Activated CD4-positive, alpha-beta T cell treated with anti-CD3 and anti-CD28 coated beads for 36 hours (primary cell): ENCODE measurements around the gene NUDT22. TPM values are rescaled to one million over a fixed set of nuclear protein-coding genes. Genes with fewer than 3 reads are reported as not detected.
A peak's percentile ranks its signal among the peaks of the same experiment; 100 is the strongest.

Source experiments
- ATAC-seq: fragments of 200-7000 bp; cut with Tn5 transposase; one replicate; pipeline ENCODE4 v1.10.0; 2021; ENCODE audit warnings: mild to moderate bottlenecking, moderate library complexity
- CTCF ChIA-PET: fragments of 350-600 bp; sonication (Branson Sonifier 250); formaldehyde crosslinking; loops from one replicate; lab custom pipeline; 2021; ENCODE audit warnings: antibody characterized with exemption; lab: Charles Lee
- POLR2A ChIA-PET: fragments of 350-600 bp; sonication (Branson Sonifier 250); formaldehyde crosslinking; loops from one replicate; lab custom pipeline; 2021; ENCODE audit warnings: antibody characterized with exemption, inconsistent platforms; lab: Charles Lee
- DNase-seq: peaks from one replicate; pipeline ENCODE4 v3.0.0-alpha.2; 2020
- H3K27ac Mint-ChIP-seq: one replicate; pipeline ENCODE4 v1.8.0; 2021; ENCODE audit warnings: mixed read lengths
- H3K27me3 Mint-ChIP-seq: one replicate; pipeline ENCODE4 v1.8.0; 2021; ENCODE audit warnings: mixed read lengths
- H3K36me3 Mint-ChIP-seq: one replicate; pipeline ENCODE4 v1.8.0; 2021; ENCODE audit warnings: low read depth, mixed read lengths
- H3K4me1 Mint-ChIP-seq: one replicate; pipeline ENCODE4 v1.8.0; 2021; ENCODE audit warnings: mixed read lengths
- H3K4me3 Mint-ChIP-seq: one replicate; pipeline ENCODE4 v1.8.0; 2021; ENCODE audit warnings: mild to moderate bottlenecking, moderate library complexity, mixed read lengths
- H3K9me3 Mint-ChIP-seq: one replicate; pipeline ENCODE4 v1.8.0; 2021; ENCODE audit warnings: low read depth, mixed read lengths
- intact Hi-C, 2 experiments: fragments of 100-400 bp; cut with DNase I in 1 of 2; cut with micrococcal nuclease in 1 of 2; formaldehyde crosslinking; loops; one replicate each; pipeline versions ENCODE4 v1.14.2 to v1.15.1; 2022 to 2024; cut with DNase I, micrococcal nuclease
- total RNA-seq, 2 experiments: library from RNA; stranded (reverse); gene quantifications; one replicate each; pipeline ENCODE4 v1.2.3, GENCODE V29; 2021

The NUDT22 gene
- total RNA-seq, 2 experiments from 2014 or later = 61.8 to 74.1 TPM

- DNase-seq = no peak
- H3K4me3 Mint-ChIP-seq = no peak overlapping the region
- CTCF ChIA-PET = interaction anchor here (0.6 to 2.9 kb wide), 5 partner anchors 10 to 84 kb away, joined by 3 to 12 read pairs (median 3); no protein-coding TSS in a partner anchor
- H3K27me3 Mint-ChIP-seq = no peaks in the 10 kb centered on the region
- no peak overlapping the region for H3K27ac Mint-ChIP-seq
- peaks cover 10% of the 10 kb centered on the region for H3K4me1 Mint-ChIP-seq
- H3K9me3 Mint-ChIP-seq = no peaks in the 10 kb centered on the region
- POLR2A ChIA-PET = interaction anchor here (0.6 to 1.1 kb wide), 2 partner anchors 9 to 1286 kb away, joined by 3 to 4 read pairs; no protein-coding TSS in a partner anchor
- H3K36me3 Mint-ChIP-seq = peaks cover 48% of the 10 kb centered on the region
- intact Hi-C loops = no loop called here
- no peak for ATAC-seq
Observed at GRCh38 chr11:64216879-64217278, 9.2 kb upstream of the NUDT22 start.

GRCh38 chr11:64218628-64219353 is 7.3 kb upstream of the NUDT22 start:
- Mint-ChIP-seq H3K9me3 (no peaks in the 10 kb centered on the region), H3K27ac (no peak overlapping the region), H3K4me3 (no peak overlapping the region), H3K27me3 (no peaks in the 10 kb centered on the region), H3K36me3 (peaks cover 40% of the 10 kb centered on the region), H3K4me1 (peaks cover 10% of the 10 kb centered on the region)
- intact Hi-C loops = no loop called here
- CTCF ChIA-PET = interaction anchor here (2.9 kb wide), 1 partner anchor 14 kb away, joined by 12 read pairs; no protein-coding TSS in a partner anchor
- ATAC-seq = no peak
- POLR2A ChIA-PET = no interaction called here
- DNase-seq = no peak

DNA sequence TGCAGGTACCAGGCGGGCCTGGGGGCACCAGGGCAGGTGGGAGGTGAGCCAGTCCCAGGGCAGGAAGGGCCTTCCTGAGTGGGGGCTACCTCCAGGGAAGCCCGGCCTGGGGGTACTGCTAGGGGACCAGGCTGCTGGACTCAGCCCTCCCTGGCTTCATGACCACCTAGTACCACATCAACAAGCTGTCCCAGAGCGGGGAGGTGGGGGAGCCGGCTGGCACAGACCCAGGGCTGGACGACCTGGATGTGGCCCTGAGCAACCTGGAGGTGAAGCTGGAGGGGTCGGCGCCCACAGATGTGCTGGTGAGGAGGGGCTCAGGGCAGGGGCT is 6.8 kb upstream of the NUDT22 start:
- no peaks in the 10 kb centered on the region for H3K27me3 Mint-ChIP-seq

GRCh38 chr11:64219755-64220154 is 6.3 kb upstream of the NUDT22 start:
- intact Hi-C loops = no loop called here
- Mint-ChIP-seq H3K9me3 (no peaks in the 10 kb centered on the region), H3K36me3 (peaks cover 36% of the 10 kb centered on the region), H3K4me1 (peaks cover 7% of the 10 kb centered on the region), H3K27me3 (no peaks in the 10 kb centered on the region), H3K4me3 (no peak overlapping the region), H3K27ac (no peak overlapping the region)
- ATAC-seq (no peak), DNase-seq (no peak)
- POLR2A ChIA-PET = no interaction called here
- CTCF ChIA-PET = no interaction called here

More for the DNA sequence above, 6.8 kb upstream of the NUDT22 start:
- CTCF ChIA-PET = interaction anchor here (2.9 kb wide), 1 partner anchor 15 kb away, joined by 12 read pairs; no protein-coding TSS in a partner anchor
- POLR2A ChIA-PET = no interaction called here
- H3K36me3 Mint-ChIP-seq = peaks cover 41% of the 10 kb centered on the region
- intact Hi-C loops = no loop called here
- H3K9me3 Mint-ChIP-seq = no peaks in the 10 kb centered on the region
- peaks cover 8% of the 10 kb centered on the region for H3K4me1 Mint-ChIP-seq
- no peak overlapping the region for H3K27ac Mint-ChIP-seq
- H3K4me3 Mint-ChIP-seq = no peak overlapping the region
- no peak for DNase-seq
- no peak for ATAC-seq

DNA sequence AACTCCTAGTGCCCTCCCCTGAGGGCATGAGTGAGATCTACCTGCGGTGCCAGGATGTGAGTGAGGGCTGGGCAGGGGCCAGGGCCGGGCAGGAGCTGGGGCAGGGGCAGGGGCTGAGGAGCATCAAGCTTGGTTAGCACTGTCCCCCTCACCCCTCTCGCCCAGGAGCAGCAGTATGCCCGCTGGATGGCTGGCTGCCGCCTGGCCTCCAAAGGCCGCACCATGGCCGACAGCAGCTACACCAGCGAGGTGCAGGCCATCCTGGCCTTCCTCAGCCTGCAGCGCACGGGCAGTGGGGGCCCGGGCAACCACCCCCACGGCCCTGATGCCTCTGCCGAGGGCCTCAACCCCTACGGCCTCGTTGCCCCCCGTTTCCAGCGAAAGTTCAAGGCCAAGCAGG is 5.8 kb upstream of the NUDT22 start:
- Mint-ChIP-seq H3K27ac (no peak overlapping the region), H3K9me3 (no peaks in the 10 kb centered on the region), H3K4me3 (no peak overlapping the region), H3K4me1 (peaks cover 6% of the 10 kb centered on the region), H3K36me3 (peaks cover 31% of the 10 kb centered on the region), H3K27me3 (no peaks in the 10 kb centered on the region)
- DNase-seq (no peak), ATAC-seq (no peak)
- CTCF ChIA-PET = no interaction called here
- intact Hi-C loops = no loop called here
- POLR2A ChIA-PET = no interaction called here

- H3K27me3 Mint-ChIP-seq = no peaks in the 10 kb centered on the region
- ATAC-seq (no peak), DNase-seq (no peak)
- no peak overlapping the region for H3K4me3 Mint-ChIP-seq
- H3K36me3 Mint-ChIP-seq = peaks cover 29% of the 10 kb centered on the region
- POLR2A ChIA-PET = no interaction called here
- H3K4me1 Mint-ChIP-seq = peaks cover 6% of the 10 kb centered on the region
- H3K27ac Mint-ChIP-seq = no peak overlapping the region
- intact Hi-C loops = no loop called here
- CTCF ChIA-PET = no interaction called here
- no peaks in the 10 kb centered on the region for H3K9me3 Mint-ChIP-seq
Observed at GRCh38 chr11:64220798-64221197, 5.3 kb upstream of the NUDT22 start.

DNA sequence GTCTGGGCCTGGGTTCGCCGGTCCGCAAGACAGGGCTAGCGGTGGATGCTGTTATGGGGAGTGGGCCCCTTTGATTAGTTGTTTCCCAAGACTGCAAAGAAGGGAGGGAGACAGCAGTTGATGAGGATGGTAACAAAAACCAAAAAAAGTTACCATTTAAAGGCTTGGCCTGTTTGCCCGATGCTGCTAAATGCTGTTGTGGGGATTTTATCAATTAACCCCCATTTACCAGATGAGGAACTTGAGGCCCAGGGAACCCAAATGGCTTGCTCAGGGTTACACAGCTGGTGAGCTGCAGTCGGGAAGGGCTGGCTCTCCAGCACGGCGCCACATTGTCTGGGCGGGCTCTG is 3.4 kb upstream of the NUDT22 start:
- DNase-seq (no peak), ATAC-seq (no peak)
- no peak overlapping the region for H3K27ac Mint-ChIP-seq
- no peaks in the 10 kb centered on the region for H3K27me3 Mint-ChIP-seq
- H3K4me1 Mint-ChIP-seq = peaks cover 11% of the 10 kb centered on the region
- no peaks in the 10 kb centered on the region for H3K9me3 Mint-ChIP-seq
- intact Hi-C loops = no loop called here
- H3K4me3 Mint-ChIP-seq = no peak overlapping the region
- POLR2A ChIA-PET = interaction anchor here (4.4 kb wide), 1 partner anchor 16 kb away, joined by 28 read pairs; the partner anchor contains the start of gene FERMT3
- peaks cover 20% of the 10 kb centered on the region for H3K36me3 Mint-ChIP-seq
- CTCF ChIA-PET = interaction anchor here (0.8 kb wide), 1 partner anchor 8 kb away, joined by 3 read pairs; no protein-coding TSS in a partner anchor

- H3K27me3 Mint-ChIP-seq = no peaks in the 10 kb centered on the region
- ChIA-PET CTCF (interaction anchor here (0.6 to 1.5 kb wide), 9 partner anchors 8 to 602 kb away, joined by 3 to 6 read pairs (median 4); partner anchors contain the start of genes FERMT3, PRDX5 and TRMT112), POLR2A (interaction anchor here (0.5 to 4.4 kb wide), 2 partner anchors 11 to 17 kb away, joined by 3 to 28 read pairs; partner anchors contain the start of gene FERMT3)
- peaks cover 16% of the 10 kb centered on the region for H3K4me1 Mint-ChIP-seq
- no peaks in the 10 kb centered on the region for H3K9me3 Mint-ChIP-seq
- no peak overlapping the region for H3K4me3 Mint-ChIP-seq
- peaks cover 18% of the 10 kb centered on the region for H3K36me3 Mint-ChIP-seq
- intact Hi-C loops = no loop called here
- no peak for DNase-seq
- no peak overlapping the region for H3K27ac Mint-ChIP-seq
- ATAC-seq = no peak
Observed at GRCh38 chr11:64223001-64223651, 2.9 kb upstream of the NUDT22 start.

DNA sequence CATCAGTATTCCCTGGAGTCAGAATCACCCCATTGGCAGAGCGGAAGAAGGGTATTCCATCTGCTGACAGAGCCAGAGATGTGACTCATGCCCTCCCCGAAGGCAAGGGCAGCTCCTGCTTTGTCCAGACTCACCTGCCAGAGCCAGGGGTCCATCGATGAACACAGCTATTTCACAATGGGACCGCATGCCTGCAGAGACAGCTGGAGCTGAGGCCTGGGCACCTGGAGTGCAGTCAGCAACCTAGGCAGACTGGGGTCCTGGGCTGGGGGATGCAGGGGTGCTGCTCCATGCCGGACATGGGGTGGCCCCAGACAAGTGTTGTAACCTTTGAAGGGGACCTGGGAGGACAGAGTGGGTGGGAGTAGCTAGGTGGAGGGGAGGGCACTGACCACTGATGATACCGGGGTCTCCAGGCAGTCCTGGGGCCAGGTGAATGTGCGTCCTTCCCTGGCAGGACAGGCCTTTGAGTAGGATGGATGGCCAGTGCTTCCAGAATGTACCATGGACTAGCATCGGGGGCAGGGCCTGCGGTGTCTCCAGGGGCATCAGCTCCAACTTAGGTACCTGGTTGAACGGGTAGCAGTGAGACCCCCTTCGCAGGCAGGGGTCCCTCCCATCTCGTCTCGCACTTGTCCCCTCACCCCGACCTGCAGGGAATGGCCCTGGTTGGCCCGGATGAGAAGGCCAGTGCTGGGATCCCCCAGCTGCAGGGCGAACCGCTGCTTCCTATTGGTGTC is 1.8 kb upstream of the NUDT22 start:
- peak overlapping the region; percentile 87 for H3K4me3 Mint-ChIP-seq
- ATAC-seq (no peak), DNase-seq (no peak)
- no peaks in the 10 kb centered on the region for H3K27me3 Mint-ChIP-seq
- CTCF ChIA-PET = interaction anchor here (0.5 to 1.5 kb wide), 8 partner anchors 8 to 600 kb away, joined by 3 to 6 read pairs (median 4); partner anchors contain the start of genes FERMT3, FKBP2, PRDX5 and TRMT112
- peaks cover 25% of the 10 kb centered on the region for H3K4me1 Mint-ChIP-seq
- no peaks in the 10 kb centered on the region for H3K9me3 Mint-ChIP-seq
- intact Hi-C loops = no loop called here
- peaks cover 14% of the 10 kb centered on the region for H3K36me3 Mint-ChIP-seq
- no peak overlapping the region for H3K27ac Mint-ChIP-seq
- POLR2A ChIA-PET = interaction anchor here (4.4 kb wide), 1 partner anchor 18 kb away, joined by 28 read pairs; the partner anchor contains the start of gene FERMT3

DNA sequence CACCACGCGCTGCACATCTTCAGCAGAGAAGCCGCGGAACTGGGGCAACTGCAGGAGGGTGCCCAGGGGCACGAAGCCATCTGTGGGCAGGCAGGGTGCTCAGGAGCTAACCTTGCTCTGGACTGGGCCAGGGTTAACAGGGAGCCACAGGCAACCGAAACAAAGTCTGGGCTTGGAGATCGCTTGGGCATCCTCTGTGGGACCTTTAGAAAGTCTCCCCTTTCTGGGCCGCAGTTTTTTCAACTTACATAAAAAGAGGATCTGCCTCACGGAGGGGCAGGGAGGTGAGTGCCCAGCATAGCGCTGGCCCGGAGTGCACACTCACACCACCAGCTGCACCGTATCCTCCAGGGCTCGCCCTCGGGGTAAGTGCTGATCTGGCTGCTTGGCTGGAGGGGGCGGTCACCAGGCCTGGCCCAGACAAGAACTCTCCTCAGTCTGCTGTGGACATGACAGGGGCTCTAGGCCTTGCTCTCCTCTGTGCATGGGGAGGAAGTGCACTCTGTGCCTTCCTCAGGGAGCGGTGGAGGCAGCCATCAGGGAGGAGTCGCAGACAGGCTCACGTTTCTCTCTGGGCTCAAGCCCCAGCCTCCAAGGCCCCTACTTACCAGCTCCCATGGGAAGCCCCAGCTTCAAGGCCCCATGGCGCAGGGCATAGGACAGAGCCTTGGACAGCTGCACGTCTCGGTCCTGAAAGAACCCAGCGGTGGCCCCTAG is 1.0 kb upstream of the NUDT22 start:
- no peak for DNase-seq
- CTCF ChIA-PET = interaction anchor here (1.5 kb wide), 1 partner anchor 17 kb away, joined by 4 read pairs; no protein-coding TSS in a partner anchor
- Mint-ChIP-seq H3K27ac (peak overlapping the region; percentile 85), H3K4me1 (peaks cover 32% of the 10 kb centered on the region), H3K27me3 (no peaks in the 10 kb centered on the region), H3K9me3 (no peaks in the 10 kb centered on the region), H3K36me3 (peaks cover 15% of the 10 kb centered on the region), H3K4me3 (peak overlapping the region; percentile 87)
- POLR2A ChIA-PET = interaction anchor here (0.8 to 4.4 kb wide), 2 partner anchors 18 to 40 kb away, joined by 3 to 28 read pairs; partner anchors contain the start of genes FERMT3 and STIP1
- intact Hi-C loops = loop anchor here in 1 of 2 experiments (1.0 kb wide), 1 partner anchor 18 kb away; no protein-coding TSS in a partner anchor
- no peak for ATAC-seq
